NCI-H2171 (cell line): ENCODE measurements around the gene DONSON.

Experiments
- DNase-seq: peaks from one replicate; lab custom pipeline; 2025; lab: John Stamatoyannopoulos, UW

The DONSON gene

GRCh38 chr21:33562389-33562788, 26.1 kb downstream of the DONSON start:
- no peak for DNase-seq

- no peak for DNase-seq
These were observed 27.1 kb downstream of the DONSON start for GRCh38 chr21:33561373-33561772.

GRCh38 chr21:33560965-33561364, 27.5 kb downstream of the DONSON start:
- no peak for DNase-seq

GRCh38 chr21:33559813-33560212, 28.7 kb downstream of the DONSON start:
- DNase-seq = no peak

- DNase-seq = no peak
These were observed 29.6 kb downstream of the DONSON start for GRCh38 chr21:33558777-33559421.

- DNase-seq = no peak
These were observed 31.0 kb downstream of the DONSON start for GRCh38 chr21:33557447-33557846.

- DNase-seq = no peak
These were observed 33.5 kb downstream of the DONSON start for GRCh38 chr21:33554982-33555344.

GRCh38 chr21:33554236-33554981, 34.1 kb downstream of the DONSON start:
- DNase-seq = no peak

- DNase-seq = no peak
These were observed 35.4 kb downstream of the DONSON start for GRCh38 chr21:33552999-33553598.

GRCh38 chr21:33552093-33552998, 36.1 kb downstream of the DONSON start:
- no peak for DNase-seq

- no peak for DNase-seq
These were observed 36.8 kb downstream of the DONSON start for GRCh38 chr21:33551664-33552063.

GRCh38 chr21:33550772-33551660, 37.5 kb downstream of the DONSON start:
- DNase-seq = no peak

- no peak for DNase-seq
These were observed 38.4 kb downstream of the DONSON start for GRCh38 chr21:33549848-33550771.

- no peak for DNase-seq
These were observed 42.4 kb downstream of the DONSON start for GRCh38 chr21:33546086-33546485.

GRCh38 chr21:33544451-33545195, 43.9 kb downstream of the DONSON start:
- DNase-seq = no peak

GRCh38 chr21:33543505-33544129, 44.9 kb downstream of the DONSON start:
- peak; percentile 29 for DNase-seq

GRCh38 chr21:33542640-33543504, 45.6 kb downstream of the DONSON start, which contains the start of gene SON:
Gene SON (plus strand): TSS chr21:33543038. CDS start chr21:33543093, 55 bp downstream.
- DNase-seq = peak; percentile 95
